Neural cell (in vitro differentiated cells): ENCODE data around the gene YPEL2. TPM values are rescaled to one million over a fixed set of nuclear protein-coding genes. Genes with fewer than 3 reads are reported as not detected.

Source experiments
- H2AFZ ChIP-seq: fragments of 200-600, 300-800 bp; sonication (generic), shearing (Covaris generic); 2 replicates; pipeline ENCODE4 v1.6.0; 2014; ENCODE audit warnings: low read depth, mild to moderate bottlenecking, antibody characterized with exemption, low read length, moderate library complexity
- H3F3A ChIP-seq: fragments of 200-600 bp; shearing (Covaris generic); 2 replicates; pipeline ENCODE4 v1.6.1; 2016; ENCODE audit warnings: mild to moderate bottlenecking, moderate library complexity, mixed read lengths, antibody characterized with exemption, low read length; ENCODE audit not compliant: insufficient read depth, poor library complexity, severe bottlenecking
- H3K27ac ChIP-seq: fragments of 200-600, 300-800 bp; sonication (generic), shearing (Covaris generic); 2 replicates; pipeline ENCODE4 v1.5.1; 2014; ENCODE audit warnings: mild to moderate bottlenecking, low read length, moderate library complexity
- H3K27me3 ChIP-seq: fragments of 300-800, 200-600 bp; sonication (generic), shearing (Covaris generic); 2 replicates; pipeline ENCODE4 v1.6.0; 2014; ENCODE audit warnings: mild to moderate bottlenecking, low read depth, low read length, moderate library complexity; ENCODE audit not compliant: insufficient read depth
- H3K36me3 ChIP-seq: fragments of 300-800, 200-600 bp; sonication (generic), shearing (Covaris generic); 2 replicates; pipeline ENCODE4 v1.5.1; 2014; ENCODE audit warnings: mild to moderate bottlenecking, antibody characterized with exemption, low read length, moderate library complexity; ENCODE audit not compliant: insufficient read depth
- H3K4me2 ChIP-seq: fragments of 300-800, 200-600 bp; sonication (generic), shearing (Covaris generic); 2 replicates; pipeline ENCODE4 v1.6.0; 2014; ENCODE audit warnings: mild to moderate bottlenecking, low read length
- H3K4me3 ChIP-seq: fragments of 300-800, 200-600 bp; sonication (generic), shearing (Covaris generic); 2 replicates; pipeline ENCODE4 v1.5.1; 2014; ENCODE audit warnings: mild to moderate bottlenecking, low read length, moderate library complexity
- H3K79me2 ChIP-seq: fragments of 200-600 bp; shearing (Covaris generic); replicated peaks from 2 replicates; pipeline ENCODE4 v1.6.0; 2014; ENCODE audit warnings: mild to moderate bottlenecking, low read length, moderate library complexity; ENCODE audit not compliant: insufficient read depth
- H3K9ac ChIP-seq: fragments of 300-800, 200-600 bp; sonication (generic), shearing (Covaris generic); 2 replicates; pipeline ENCODE4 v1.6.1; 2016; ENCODE audit warnings: mild to moderate bottlenecking, low read length, mixed read lengths
- H3K9me2 ChIP-seq: fragments of 200-600 bp; shearing (Covaris generic); 2 replicates; pipeline ENCODE4 v1.6.1; 2016; ENCODE audit warnings: mild to moderate bottlenecking, low read length, mixed read lengths; ENCODE audit not compliant: insufficient read depth
- H3K9me3 ChIP-seq: fragments of 200-600, 300-800 bp; sonication (generic), shearing (Covaris generic); 2 replicates; pipeline ENCODE4 v1.6.1; 2016; ENCODE audit warnings: mild to moderate bottlenecking, mixed run types, low read length, moderate library complexity, mixed read lengths
- H4K20me1 ChIP-seq: fragments of 200-600 bp; shearing (Covaris generic); 2 replicates; pipeline ENCODE4 v1.6.1; 2016; ENCODE audit warnings: mild to moderate bottlenecking, mixed run types; ENCODE audit not compliant: insufficient read depth
- CTCF ChIP-seq: fragments of 450-650 bp; IDR thresholded peaks from 2 replicates; pipeline ENCODE4 v1.5.1; 2014; ENCODE audit warnings: antibody characterized with exemption, mild to moderate bottlenecking, moderate library complexity; ENCODE audit not compliant: poor library complexity, severe bottlenecking
- EP300 ChIP-seq: fragments of 450-650 bp; conservative IDR thresholded peaks from 2 replicates; pipeline ENCODE4 v1.6.1; 2014; ENCODE audit warnings: antibody characterized with exemption, mild to moderate bottlenecking, moderate library complexity; ENCODE audit not compliant: poor library complexity, severe bottlenecking
- EZH2 ChIP-seq: fragments of 200-600, 300-800 bp; shearing (Covaris generic), sonication (generic); IDR thresholded peaks from 2 replicates; pipeline ENCODE4 v1.6.1; 2014; ENCODE audit warnings: antibody characterized with exemption, low read length, borderline replicate concordance, mild to moderate bottlenecking; ENCODE audit not compliant: insufficient read depth, poor library complexity, severe bottlenecking
- MXI1 ChIP-seq: fragments of 450-650 bp; conservative IDR thresholded peaks from 2 replicates; pipeline ENCODE4 v1.6.1; 2014; ENCODE audit warnings: antibody characterized with exemption, mild to moderate bottlenecking; ENCODE audit not compliant: poor library complexity, severe bottlenecking
- POLR2AphosphoS5 ChIP-seq: IDR thresholded peaks from 2 replicates; pipeline ENCODE4 v1.6.1; 2012
- RAD21 ChIP-seq: fragments of 450-650 bp; conservative IDR thresholded peaks from 2 replicates; pipeline ENCODE4 v1.6.1; 2014; ENCODE audit warnings: antibody characterized with exemption, mild to moderate bottlenecking, moderate library complexity
- REST ChIP-seq: IDR thresholded peaks from 2 replicates; pipeline ENCODE4 v1.6.1; 2012; ENCODE audit warnings: borderline replicate concordance
- SMC3 ChIP-seq: fragments of 450-650 bp; conservative IDR thresholded peaks from 2 replicates; pipeline ENCODE4 v1.6.1; 2014; ENCODE audit warnings: antibody characterized with exemption, mild to moderate bottlenecking, moderate library complexity; ENCODE audit not compliant: poor library complexity
- TAF1 ChIP-seq: IDR thresholded peaks from 2 replicates; pipeline ENCODE4 v1.6.1; 2012; ENCODE audit warnings: low read depth
- polyA plus RNA-seq: library from polyadenylated mRNA; depleted of rRNA; stranded (reverse); fragments of >200 nt; gene quantifications from 2 replicates; pipeline ENCODE4 v1.2.3, GENCODE V29; 2014

YPEL2 gene
- polyA plus RNA-seq, 1 donor from 2014 or later: 17.0 TPM

GRCh38 chr17:59375857-59376256 lies 44.4 kb downstream of the YPEL2 start:
- H3K4me2 ChIP-seq: no peak overlapping the region
- H3K27ac ChIP-seq: no peak overlapping the region
- H2AFZ ChIP-seq: no peak overlapping the region
- H3K27me3 ChIP-seq: no peaks in the 10 kb centered on the region
- H3K9me3 ChIP-seq: no peaks in the 10 kb centered on the region
- H3K9me2 ChIP-seq: no peaks in the 10 kb centered on the region
- H3K79me2 ChIP-seq: no peaks in the 10 kb centered on the region
- no peaks in the 10 kb centered on the region for H3K36me3 ChIP-seq
- H3F3A ChIP-seq: no peaks in the 10 kb centered on the region
- no peak overlapping the region for H3K4me3 ChIP-seq
- H4K20me1 ChIP-seq: no peaks in the 10 kb centered on the region
- TF ChIP-seq POLR2AphosphoS5: no peak
- no peak for TF ChIP-seq CTCF
- TF ChIP-seq REST: no peak
- TF ChIP-seq TAF1: no peak
- no peak for TF ChIP-seq RAD21
- no peak for TF ChIP-seq SMC3
- no peak for TF ChIP-seq MXI1
- no peak for TF ChIP-seq EP300
- TF ChIP-seq EZH2: no peak
- no peak overlapping the region for H3K9ac ChIP-seq

GRCh38 chr17:59376506-59376905 lies 45.1 kb downstream of the YPEL2 start:
- no peak for TF ChIP-seq POLR2AphosphoS5
- Histone ChIP-seq H3K27ac (no peak overlapping the region), H3K9ac (no peak overlapping the region), H4K20me1 (no peaks in the 10 kb centered on the region), H2AFZ (no peak overlapping the region), H3K36me3 (no peaks in the 10 kb centered on the region), H3K9me2 (no peaks in the 10 kb centered on the region), H3K4me2 (no peak overlapping the region), H3K9me3 (no peaks in the 10 kb centered on the region), H3K27me3 (no peaks in the 10 kb centered on the region), H3K4me3 (no peak overlapping the region), H3F3A (no peaks in the 10 kb centered on the region), H3K79me2 (no peaks in the 10 kb centered on the region)

- no peak overlapping the region for H2AFZ ChIP-seq
- no peak overlapping the region for H3K4me3 ChIP-seq
- H3K36me3 ChIP-seq: no peaks in the 10 kb centered on the region
- H3K27ac ChIP-seq: no peak overlapping the region
- H3K9me3 ChIP-seq: no peaks in the 10 kb centered on the region
- TF ChIP-seq SMC3 (no peak), POLR2AphosphoS5 (no peak), REST (no peak), RAD21 (no peak), EZH2 (no peak), EP300 (no peak), MXI1 (no peak), CTCF (no peak), TAF1 (no peak)
- H4K20me1 ChIP-seq: no peaks in the 10 kb centered on the region
- no peak overlapping the region for H3K9ac ChIP-seq
- H3K27me3 ChIP-seq: no peaks in the 10 kb centered on the region
- no peaks in the 10 kb centered on the region for H3K79me2 ChIP-seq
- no peaks in the 10 kb centered on the region for H3K9me2 ChIP-seq
- H3F3A ChIP-seq: no peaks in the 10 kb centered on the region
- no peak overlapping the region for H3K4me2 ChIP-seq
Observed at GRCh38 chr17:59377410-59377809, 46.0 kb downstream of the YPEL2 start.
